RPMI8226 (cell line): Measurements from ENCODE around the gene ING5.
"Not testable (repeated sequence)": the region's sequence is repeated elsewhere in the genome, so short reads cannot be mapped to it uniquely, and the experiment has no call there.

Experiments used
- DNase-seq: peaks from one replicate; pipeline ENCODE4 v3.0.0-alpha.2; 2015

The ING5 gene

DNA sequence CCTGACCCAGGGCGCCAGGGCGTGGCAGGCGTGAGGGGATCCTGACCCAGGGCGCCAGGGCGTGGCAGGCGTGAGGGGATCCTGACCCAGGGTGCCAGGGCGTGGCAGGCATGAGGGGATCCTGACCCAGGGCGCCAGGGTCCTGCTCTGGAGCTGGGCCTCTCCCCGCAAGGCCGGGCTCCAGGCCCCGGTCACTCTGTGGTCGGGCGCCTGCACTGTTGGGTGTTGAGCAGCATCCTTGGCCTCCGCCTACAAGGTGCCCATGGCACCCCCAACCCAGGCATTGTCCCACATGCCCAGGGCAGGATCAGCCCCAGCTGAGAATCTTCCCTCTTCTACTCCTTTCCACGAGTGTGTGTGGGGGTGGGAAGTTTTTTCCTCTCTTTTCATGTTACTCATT is 41.2 kb downstream of the ING5 start:
- DNase-seq: not testable (repeated sequence)

DNA sequence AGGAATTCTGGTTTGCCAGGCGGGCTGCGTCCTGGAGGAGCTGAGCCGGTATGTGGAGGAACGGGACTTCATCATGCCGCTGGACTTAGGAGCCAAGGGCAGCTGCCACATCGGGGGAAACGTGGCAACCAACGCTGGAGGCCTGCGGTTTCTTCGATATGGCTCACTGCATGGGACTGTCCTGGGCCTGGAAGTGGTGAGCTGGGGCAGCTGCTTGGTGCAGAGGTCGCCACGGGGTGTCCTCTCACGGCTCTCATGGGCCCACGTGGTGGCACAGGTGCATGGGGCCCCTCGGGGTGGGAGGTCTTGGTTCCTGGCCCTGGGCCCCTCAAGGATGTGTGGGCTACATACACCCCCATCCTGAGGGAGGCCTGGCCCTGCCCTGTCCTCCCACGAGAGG is 41.8 kb downstream of the ING5 start:
- no peak for DNase-seq

DNA sequence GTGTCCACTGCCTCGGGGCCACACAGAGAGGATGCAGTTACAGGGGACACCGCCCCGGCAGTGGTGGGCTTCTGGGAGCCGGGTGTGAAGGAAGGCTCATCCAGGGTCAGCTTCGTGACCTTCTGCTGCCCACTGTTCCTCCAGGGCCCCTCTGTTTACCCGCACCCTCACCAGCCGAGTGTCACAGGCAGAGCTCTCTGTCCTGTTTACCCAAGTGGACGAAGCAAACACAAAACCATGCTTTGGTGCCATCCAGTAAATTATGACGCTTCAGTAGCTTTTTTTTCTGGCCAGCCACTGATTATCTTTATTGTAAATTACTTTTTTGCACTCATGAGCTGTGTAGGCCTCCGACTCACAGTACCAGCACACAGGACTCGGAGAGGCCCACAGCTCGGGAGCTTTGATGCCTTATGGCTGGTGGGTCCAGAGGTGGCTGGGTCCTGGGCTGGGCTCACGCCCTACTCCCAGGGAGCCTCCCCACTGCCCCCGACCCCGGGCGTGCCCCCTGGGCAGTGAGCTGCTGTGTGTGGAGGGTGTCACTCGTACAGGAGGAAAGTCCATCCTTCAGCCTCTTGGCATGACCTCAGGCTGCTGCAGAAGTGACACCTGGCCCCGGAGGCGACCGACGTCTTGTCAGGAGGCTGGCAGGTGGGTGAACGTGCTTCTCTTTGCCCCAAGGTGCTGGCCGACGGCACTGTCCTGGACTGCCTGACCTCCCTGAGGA is 42.4 kb downstream of the ING5 start:
- DNase-seq: no peak

DNA sequence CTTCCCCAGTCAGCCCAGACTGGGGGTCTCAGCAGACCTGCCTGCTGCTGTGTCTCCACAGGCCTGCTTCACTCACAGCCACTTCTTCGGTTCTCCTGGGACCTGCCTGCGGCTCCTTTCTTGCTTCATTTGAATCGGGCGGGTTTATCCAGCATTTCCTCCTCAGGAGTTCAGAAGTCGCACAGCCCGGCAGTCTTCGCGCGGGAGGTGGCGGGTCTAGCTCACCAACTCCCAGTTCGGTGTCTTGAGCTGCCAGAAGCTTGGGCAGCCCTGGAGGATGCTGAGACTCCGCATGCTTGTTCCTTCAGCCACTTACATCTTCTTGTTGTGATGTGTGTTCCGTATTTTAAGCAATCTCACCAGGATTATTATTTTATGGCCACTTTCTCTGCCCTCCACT is 43.4 kb downstream of the ING5 start:
- no peak for DNase-seq

DNA sequence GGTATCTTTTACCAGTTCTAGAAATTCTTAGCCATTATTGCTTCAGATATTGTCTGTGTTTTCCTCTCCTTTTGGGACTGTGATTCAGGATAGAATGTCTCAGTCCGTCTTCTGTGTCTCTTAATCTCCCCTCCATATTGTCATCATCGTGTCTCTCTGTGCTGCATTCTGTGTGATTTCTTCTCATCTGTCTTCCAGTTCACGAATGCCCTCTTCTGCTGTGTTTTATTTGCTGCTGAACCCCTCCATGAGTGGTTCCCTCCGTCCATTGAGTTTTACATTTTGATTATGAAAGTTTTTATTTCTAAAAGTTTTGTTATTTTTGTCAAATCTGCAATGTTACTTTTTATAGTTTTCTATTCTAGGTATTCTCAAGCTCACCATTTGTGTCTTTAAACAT is 44.2 kb downstream of the ING5 start:
- DNase-seq: no peak

DNA sequence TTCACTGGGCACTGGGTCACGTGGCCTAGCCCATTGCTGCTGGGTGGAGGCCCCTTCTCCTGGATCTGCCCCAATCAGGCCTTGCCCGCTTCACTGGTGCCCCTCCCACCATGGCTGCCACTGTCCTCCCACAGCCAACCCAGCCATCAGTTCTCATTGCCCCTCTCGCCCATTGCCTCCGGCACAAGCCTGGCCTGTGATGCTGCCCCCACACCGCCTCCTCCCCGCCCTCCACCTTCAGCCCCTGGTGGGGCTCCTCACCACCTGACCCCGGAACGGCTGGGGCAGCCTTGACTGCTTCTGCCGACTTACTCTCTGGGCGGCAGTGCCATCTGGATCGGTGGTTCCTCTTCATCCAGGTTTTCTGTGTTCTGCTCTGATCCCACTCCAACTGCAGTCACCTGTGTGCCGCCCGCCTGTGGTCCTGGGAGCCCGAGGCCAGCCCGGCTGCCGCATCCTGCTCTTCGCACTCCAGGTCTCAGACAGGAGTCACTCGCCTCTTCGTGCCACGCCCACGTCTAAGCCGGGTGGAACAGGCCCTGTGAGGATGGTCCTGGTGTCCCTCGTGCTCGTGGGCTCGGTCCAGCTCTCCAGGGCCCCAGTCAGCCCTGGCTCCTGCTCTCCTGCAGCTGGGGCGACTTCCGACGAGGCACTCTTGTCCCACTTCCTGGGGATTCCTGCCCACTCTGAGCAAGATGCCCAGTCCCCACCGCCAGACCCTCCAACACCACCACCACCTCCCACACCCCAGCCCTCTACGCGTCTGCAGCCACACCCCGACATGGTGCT is 46.8 kb downstream of the ING5 start:
- no peak for DNase-seq

DNA sequence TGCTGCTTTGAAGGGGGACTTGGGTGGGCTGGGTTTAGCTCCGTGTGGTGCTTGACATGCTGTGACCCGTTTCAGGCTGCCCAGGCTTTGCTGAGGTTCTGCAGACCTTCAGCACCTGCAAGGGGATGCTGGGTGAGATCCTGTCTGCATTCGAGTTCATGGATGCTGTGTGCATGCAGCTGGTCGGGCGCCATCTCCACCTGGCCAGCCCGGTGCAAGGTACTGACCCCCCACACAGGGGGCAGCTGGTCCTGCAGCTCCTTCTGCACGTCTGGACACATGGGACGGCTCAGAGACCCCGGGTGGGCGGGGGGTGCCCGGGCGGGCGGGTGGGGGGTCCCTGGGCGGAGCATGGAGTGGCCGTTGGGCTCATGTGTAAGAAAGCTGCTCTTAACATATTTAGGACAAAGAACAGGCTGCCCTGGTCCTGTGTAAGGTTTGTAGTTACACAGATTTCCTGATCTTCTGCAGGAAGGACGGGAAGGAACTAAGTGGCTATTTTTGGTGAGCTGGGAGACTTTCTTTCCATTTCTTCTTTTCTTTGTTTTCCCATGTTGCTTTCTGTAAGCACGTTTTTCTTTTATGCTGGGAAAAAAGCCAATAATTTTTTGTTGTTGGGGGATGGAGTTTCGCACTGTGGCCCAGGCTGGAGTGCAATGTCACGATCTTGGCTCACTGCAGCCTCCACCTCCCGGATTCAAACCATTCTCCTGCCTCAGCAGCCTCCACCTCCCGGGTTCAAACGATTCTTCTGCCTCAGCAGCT is 48.4 kb downstream of the ING5 start:
- DNase-seq: no peak

DNA sequence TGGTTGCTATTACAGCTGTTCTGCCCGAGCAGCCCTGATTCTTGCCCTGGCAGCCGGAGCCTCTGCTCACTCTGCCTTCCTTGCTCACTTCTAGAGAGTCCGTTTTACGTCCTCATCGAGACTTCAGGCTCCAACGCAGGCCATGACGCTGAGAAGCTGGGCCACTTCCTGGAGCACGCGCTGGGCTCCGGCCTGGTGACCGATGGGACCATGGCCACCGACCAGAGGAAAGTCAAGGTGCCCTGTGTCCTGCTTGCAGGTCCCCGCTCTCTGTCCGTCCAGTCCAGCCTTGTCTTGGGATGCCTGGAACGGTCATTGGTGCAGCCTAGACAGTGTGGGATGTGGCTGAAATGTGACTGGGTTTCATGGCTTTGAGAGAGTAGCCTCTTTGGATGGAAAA is 49.3 kb downstream of the ING5 start:
- DNase-seq: no peak

DNA sequence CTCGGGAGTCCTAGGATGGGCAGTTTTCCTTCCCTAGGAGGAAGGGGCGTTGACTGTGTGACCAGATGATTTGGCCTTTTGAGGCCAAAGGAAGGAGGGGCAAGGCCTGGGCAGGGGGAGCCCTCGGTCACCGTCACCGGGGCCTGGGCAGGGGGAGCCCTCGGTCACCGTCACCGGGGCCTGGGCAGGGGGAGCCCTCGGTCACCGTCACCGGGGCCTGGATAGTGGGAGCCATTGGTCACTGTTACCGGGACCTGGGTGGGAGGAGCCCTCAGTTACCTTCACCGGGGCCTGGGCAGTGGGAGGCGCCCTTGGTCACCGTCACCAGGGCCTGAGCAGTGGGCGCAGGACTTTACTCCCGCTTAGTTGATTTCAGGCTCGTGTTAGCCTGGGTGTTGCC is 49.9 kb downstream of the ING5 start:
- no peak for DNase-seq

DNA sequence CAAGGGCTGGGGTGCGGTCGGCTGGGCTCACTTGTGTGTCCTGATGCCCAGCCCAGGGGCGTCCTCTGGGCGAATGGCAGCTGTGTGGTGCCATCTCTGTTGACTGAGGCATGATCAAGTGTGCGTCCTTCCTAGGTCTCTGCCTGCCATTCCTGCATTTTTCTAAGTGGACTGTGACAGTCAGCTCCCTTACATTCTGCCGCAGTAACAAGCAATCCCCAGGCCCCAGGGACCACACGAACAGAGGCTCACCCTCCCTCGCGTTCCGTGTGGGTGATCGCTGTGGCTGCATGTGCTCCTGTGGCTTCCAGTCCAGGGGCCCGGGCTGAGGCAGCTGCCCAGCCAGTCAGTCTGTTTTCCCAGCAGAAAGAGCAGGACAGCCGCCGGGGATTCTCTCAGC is 50.4 kb downstream of the ING5 start:
- no peak for DNase-seq

DNA sequence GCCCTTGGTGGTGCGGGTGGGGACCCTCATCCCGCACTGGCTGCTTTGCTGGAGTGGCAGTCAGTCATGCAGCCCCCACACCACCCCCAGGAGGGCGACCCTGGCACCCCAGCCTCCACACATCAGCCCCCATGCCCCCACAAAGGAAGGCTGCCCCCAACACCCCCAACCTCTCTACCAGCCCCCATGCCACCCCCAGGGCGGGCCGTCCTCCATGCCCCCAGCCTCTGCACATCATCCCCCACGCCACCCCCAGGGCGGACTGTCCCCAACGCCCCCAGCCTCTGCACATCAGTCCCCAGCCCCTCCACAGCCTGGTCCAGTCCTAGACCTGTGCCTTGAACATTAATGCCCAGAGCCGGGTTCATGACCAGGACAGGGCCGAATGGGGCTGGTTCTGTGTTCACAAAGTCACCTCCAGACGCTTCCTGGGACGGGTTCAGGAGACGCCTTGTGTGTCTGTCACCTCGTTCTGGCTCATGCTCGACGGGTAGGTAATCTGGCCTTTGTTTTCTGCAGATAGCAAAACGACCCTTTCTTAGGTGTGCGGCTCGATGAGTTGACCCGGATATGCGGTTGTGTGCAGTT is 50.9 kb downstream of the ING5 start:
- no peak for DNase-seq

DNA sequence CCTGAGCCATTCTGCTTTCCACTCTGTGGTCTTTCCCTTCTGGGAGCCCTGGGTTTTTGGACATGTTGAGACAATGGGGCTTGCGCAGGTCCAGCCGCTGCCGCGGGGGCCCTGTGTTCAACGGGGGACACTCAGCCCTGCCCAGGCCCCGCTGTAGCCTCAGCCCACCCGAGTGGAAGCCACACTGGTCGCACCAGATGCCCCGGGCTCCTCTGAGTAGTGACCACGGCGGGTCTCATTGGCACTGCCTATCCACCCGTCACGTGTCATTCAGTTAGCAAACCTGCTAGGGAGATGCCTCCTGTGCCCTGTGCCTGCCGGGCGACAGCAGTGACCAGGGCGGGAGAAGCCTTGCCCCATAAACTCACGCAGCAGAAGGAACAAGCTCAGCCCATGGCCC is 51.7 kb downstream of the ING5 start:
- no peak for DNase-seq

DNA sequence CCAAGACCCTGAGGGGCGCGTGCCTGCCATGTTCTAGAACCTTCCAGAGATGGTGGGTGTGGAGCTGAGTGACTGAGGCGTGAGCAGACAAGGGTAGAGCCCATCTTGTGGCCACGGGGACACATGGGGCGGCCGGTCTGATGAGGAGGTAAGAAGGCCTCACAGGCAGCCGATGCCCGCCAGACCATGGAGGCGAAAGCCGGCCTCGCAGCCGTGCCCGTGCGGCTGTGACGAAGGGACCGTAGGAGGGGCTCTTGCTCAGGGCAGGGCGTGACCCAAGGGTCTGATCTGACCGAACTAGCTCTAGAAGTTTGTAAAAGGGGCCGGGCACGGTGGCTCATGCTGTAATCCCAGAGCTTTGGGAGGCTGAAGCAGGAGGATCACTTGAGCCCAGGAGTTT is 52.2 kb downstream of the ING5 start:
- no peak for DNase-seq

DNA sequence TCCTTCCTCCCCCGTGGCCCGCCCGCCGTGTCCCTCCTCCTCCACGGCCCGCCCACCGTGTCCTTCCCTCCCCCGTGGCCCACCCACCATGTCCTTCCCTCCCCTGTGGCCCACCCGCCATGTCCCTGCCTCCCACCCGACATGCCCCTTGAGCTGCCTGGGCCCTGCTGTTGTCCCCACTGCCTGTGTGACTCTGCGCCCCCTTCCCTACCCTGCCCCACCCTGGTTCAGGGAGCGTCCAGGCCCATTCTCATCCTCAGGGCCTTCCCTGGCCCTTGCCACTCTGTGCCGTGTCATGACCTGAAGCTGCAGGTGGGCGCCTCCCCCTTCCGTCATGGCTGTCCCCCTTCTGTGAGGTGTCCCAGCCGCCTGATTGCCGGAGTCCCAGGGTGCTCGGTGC is 53.3 kb downstream of the ING5 start:
- DNase-seq: no peak

DNA sequence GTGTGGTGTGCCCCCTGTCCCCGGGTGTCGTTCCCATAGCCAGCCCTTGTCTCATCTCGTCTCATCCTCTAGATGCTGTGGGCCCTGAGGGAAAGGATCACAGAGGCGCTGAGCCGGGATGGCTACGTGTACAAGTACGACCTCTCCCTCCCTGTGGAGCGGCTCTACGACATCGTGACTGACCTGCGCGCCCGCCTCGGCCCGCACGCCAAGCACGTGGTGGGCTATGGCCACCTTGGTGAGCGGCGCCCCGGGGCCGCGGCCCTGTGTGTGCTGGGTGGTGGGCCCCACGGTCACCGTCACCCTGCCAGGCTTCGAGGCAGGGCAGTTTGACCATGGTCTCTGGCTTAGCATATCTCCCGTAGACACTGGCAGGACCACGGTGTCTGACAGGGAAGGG is 53.9 kb downstream of the ING5 start:
- DNase-seq: no peak

DNA sequence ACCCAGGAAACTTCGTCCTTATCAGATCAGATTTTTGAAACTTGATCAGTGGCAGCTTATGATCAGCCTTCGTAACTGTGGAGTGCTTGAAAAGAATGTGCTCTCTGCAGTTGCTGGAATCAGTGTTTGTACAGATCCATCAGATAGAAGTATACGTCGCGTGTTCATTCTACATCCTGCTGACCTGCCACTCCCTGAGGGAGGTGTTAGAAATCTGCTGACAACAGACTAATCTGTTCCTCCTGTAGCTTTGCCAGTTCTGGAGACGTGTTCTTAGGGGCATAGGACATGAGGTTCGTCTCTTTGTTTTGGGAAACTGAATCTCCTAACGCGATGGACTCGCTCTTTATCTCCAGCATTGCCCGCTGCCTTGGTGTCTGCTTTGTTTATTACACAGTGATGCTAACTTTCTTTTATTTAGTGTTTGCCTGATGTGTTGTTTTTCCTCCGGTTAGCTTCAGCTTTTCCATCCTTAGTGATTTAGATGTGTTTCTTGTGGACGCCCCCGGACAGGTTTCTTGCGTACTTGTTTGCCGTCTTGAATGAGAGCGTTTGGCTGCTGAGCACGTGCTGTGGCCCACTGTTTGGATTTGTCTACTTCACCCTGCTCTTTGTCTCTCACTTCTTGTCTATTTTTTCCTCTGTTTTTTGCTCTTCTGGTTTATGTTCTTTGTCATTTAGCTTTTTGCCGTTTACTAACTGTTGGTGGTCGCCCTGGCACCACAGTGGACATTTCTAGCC is 57.4 kb downstream of the ING5 start:
- no peak for DNase-seq

DNA sequence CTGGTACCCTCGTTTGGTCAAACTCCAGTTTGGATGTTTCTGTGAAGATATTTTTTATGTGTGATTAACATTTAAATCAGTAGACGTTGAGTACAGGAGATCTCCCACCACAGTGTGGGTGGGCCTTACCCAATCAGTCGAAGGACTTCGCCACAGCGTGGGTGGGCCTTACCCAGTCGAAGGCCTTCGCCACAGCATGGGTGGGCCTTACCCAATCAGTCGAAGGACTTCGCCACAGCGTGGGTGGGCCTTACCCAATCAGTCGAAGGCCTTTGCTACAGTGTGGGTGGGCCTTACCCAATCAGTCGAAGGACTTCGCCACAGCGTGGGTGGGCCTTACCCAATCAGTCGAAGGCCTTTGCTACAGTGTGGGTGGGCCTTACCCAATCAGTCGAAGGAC is 58.1 kb downstream of the ING5 start:
- DNase-seq: not testable (repeated sequence)

DNA sequence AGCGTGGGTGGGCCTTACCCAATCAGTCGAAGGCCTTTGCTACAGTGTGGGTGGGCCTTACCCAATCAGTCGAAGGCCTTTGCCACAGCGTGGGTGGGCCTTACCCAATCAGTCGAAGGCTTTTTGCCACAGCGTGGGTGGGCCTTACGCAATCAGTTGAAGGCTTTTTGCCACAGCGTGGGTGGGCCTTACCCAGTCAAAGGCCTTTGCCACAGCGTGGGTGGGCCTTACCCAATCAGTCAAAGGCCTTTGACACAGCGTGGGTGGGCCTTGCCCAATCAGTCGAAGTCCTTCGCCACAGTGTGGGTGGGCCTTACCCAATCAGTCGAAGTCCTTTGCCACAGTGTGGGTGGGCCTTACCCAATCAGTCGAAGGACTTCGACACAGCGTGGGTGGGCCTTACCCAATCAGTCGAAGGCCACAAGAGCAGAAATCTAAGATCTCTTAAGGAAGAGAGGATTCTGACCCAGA is 58.5 kb downstream of the ING5 start:
- no peak for DNase-seq

DNA sequence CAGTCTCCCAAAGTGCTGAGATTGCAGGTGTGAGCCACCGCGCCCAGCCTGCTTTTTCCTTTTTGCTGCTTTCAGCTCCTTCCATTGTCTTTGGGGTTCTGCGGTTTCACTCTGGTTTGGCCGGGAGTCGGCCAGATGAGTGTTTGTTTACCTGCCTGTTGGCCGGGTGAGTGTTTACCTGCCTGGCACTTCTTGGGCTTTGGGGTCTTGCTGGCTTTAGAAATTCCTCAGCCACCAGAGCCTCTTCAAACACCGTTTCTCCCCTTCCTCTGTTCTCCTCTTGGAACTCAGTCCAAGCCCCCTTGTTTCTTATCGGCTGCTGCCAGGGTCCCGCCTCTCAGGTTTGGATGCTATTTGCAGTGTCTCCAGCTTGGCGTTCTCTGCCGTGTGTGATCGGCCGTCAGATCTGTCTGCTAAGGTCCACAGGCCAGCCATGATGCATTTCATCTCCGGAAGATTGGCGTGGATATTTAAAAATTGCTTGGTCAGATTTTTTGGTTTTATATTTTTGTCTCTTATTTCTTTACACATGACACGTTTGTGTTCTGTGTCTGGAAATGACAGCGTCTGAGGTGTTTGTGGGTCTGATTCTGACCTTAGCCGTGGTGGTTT is 60.6 kb downstream of the ING5 start:
- no peak for DNase-seq

DNA sequence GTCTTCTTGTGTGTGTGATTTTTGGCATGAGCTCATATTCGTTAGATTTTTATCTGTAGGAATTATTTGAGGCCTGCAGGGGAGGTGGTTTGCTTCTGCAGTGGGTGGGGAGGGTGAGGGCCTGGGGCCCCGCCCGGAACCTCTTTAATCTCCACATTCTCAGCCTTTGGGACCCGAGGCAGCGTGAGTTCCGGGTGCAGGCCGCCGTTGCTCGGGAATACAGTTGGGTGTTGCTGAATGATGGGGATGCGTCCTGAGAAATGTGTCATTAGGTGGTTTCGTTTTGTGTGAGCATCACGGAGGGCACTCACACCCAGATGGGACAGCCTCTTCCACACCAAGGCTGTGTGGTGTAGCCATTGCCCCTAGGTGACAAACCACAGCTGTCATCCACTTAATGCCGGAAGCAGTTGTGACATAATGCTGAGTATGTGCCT is 61.1 kb downstream of the ING5 start:
- no peak for DNase-seq

DNA sequence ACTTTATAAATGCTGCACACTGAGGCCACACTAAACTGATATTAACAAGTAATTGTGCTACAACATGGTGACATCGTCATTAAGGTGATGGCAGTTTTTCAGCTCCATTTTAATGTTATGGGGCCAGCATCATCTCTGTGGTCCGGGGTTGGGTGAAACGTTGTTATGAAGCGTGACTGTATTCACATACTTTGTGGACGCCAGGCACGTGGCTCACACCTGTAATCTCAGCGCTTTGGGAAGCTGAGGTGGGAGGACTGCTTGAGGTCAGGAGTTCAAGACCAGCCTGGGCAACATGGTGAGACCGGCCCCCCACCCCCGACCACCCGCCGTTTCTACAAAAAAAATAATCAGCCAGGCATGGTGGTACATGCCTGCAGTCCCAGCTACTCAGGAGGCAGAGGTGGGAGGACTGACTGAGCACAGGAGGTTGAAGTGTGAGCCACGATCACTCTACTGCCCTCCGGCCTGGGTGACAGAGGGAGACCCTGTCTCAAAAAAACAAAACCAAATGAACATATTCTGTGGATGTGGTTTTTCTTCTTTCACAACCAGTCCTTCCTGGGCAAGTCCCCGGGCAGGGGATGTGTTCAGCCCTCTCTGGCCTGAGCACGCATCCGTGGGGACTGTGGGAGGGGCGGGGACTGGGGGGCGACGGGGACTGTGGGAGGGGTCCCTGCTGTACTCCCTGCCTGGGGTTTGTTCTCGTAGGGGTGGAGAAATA is 61.9 kb downstream of the ING5 start:
- DNase-seq: no peak
